ENCODE results near the gene GPR162.

DNA sequence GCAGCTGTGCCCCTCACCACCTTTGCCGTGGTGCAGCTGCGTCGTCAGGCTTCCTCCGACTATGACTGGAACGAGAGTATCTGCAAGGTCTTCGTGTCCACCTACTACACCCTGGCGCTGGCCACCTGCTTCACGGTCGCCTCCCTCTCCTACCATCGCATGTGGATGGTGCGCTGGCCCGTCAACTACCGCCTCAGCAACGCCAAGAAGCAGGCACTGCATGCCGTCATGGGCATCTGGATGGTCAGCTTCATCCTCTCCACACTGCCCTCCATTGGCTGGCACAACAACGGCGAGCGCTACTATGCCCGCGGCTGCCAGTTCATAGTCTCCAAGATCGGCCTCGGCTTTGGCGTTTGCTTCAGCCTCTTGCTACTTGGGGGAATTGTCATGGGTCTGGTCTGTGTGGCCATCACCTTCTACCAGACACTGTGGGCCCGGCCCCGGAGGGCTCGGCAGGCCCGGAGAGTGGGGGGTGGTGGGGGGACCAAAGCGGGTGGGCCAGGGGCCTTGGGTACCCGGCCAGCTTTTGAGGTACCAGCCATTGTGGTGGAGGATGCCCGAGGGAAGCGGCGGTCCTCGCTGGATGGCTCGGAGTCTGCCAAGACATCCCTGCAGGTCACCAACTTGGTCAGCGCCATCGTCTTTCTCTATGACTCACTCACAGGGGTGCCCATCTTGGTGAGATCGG is 2.6 kb downstream of the GPR162 start:
- TF ChIP-seq, protein P1, sequence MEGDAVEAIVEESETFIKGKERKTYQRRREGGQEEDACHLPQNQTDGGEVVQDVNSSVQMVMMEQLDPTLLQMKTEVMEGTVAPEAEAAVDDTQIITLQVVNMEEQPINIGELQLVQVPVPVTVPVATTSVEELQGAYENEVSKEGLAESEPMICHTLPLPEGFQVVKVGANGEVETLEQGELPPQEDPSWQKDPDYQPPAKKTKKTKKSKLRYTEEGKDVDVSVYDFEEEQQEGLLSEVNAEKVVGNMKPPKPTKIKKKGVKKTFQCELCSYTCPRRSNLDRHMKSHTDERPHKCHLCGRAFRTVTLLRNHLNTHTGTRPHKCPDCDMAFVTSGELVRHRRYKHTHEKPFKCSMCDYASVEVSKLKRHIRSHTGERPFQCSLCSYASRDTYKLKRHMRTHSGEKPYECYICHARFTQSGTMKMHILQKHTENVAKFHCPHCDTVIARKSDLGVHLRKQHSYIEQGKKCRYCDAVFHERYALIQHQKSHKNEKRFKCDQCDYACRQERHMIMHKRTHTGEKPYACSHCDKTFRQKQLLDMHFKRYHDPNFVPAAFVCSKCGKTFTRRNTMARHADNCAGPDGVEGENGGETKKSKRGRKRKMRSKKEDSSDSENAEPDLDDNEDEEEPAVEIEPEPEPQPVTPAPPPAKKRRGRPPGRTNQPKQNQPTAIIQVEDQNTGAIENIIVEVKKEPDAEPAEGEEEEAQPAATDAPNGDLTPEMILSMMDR (IDR thresholded peaks at IDR 0.05 in 4 of 5, conservative IDR thresholded peaks at IDR 0.05 in 1 of 5), result no peak
- TF ChIP-seq POLR2A (IDR thresholded peaks at IDR 0.05), result no peak

All from gastrocnemius medialis (tissue), 4 donors.